GM06990 (cell line): ENCODE results near the gene ATP7A.
"Not testable (repeated sequence)": the region's sequence is repeated elsewhere in the genome, so short reads cannot be mapped to it uniquely, and the experiment has no call there.

Experiments
- DNase-seq: peaks from one replicate; pipeline ENCODE4 v3.0.0-alpha.2; 2011; ENCODE audit not compliant: insufficient read length; ENCODE audit errors: extremely low read depth
- H3K27me3 ChIP-seq: replicated peaks from 2 replicates; pipeline ENCODE4 v1.6.0; 2011; ENCODE audit warnings: low read length; ENCODE audit not compliant: control insufficient read depth, insufficient read depth
- H3K36me3 ChIP-seq: 2 replicates; pipeline ENCODE4 v1.5.1; 2011; ENCODE audit warnings: low read length; ENCODE audit not compliant: control insufficient read depth, insufficient read depth
- H3K4me3 ChIP-seq: replicated peaks from 2 replicates; pipeline ENCODE4 v1.5.1; 2011; ENCODE audit warnings: low read depth, mild to moderate bottlenecking, control low read depth, low read length
- TF ChIP-seq, protein P1 (sequence below): IDR thresholded peaks from 2 replicates; pipeline ENCODE4 v1.5.1; 2011; ENCODE audit warnings: low read length, control low read depth, mild to moderate bottlenecking, inconsistent platforms; ENCODE audit not compliant: insufficient read depth, poor library complexity, severe bottlenecking

ATP7A gene

DNA sequence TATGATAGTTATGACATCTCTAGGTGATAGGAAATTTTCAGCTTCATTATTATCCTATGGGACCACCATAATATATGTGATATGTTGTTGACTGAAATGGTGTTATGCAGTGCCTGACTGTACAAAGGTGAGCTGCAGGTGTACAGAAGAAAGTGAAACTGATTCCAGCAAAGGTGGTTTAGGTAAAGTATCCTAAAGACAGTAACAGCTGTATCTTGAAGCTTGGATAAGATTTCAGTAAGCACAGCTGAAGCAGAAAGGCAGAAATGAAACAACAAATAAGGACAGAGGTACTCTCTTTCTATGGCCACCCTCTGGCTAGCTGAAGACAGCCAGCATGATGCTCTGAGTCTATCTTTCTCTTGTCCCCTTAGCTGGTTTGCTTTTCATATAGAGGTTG is 163.6 kb downstream of the ATP7A start:
- DNase-seq, result no peak
- H3K4me3 ChIP-seq, result no peak overlapping the region
- no peaks in the 10 kb centered on the region for H3K27me3 ChIP-seq
- H3K36me3 ChIP-seq, result no peaks in the 10 kb centered on the region
- TF ChIP-seq, protein P1, sequence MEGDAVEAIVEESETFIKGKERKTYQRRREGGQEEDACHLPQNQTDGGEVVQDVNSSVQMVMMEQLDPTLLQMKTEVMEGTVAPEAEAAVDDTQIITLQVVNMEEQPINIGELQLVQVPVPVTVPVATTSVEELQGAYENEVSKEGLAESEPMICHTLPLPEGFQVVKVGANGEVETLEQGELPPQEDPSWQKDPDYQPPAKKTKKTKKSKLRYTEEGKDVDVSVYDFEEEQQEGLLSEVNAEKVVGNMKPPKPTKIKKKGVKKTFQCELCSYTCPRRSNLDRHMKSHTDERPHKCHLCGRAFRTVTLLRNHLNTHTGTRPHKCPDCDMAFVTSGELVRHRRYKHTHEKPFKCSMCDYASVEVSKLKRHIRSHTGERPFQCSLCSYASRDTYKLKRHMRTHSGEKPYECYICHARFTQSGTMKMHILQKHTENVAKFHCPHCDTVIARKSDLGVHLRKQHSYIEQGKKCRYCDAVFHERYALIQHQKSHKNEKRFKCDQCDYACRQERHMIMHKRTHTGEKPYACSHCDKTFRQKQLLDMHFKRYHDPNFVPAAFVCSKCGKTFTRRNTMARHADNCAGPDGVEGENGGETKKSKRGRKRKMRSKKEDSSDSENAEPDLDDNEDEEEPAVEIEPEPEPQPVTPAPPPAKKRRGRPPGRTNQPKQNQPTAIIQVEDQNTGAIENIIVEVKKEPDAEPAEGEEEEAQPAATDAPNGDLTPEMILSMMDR, result no peak

DNA sequence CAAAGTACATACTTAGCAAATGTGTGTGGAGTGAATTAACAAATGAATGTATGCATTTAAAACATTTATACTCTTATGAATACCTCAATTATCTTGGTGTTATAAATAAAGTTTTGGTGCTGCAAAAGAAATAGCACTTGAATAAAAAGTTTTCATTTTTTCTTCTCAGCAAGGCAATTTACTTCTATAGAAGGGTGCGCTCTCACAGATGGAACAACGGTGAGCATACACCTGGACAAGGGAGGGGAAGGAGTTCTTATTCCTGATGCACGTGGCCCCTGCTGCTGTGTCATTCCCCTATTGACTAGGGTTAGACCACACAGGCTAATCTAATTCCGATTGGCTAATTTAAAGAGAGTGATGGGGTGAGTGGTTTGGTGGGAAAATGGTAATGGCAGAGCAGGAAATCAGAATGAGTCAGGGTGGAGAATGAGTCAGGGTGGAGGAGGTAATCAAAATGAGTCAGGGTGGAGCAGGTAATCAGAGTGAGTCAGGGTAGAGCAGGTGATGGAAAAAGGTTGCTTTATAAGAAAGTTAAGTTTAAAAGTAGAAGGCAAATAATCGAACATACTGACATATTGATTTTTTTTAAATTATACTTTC is 165.4 kb downstream of the ATP7A start:
- Histone ChIP-seq H3K36me3 (no peaks in the 10 kb centered on the region), H3K4me3 (no peak overlapping the region), H3K27me3 (no peaks in the 10 kb centered on the region)
- TF ChIP-seq, protein P1, result no peak
- DNase-seq, result no peak

DNA sequence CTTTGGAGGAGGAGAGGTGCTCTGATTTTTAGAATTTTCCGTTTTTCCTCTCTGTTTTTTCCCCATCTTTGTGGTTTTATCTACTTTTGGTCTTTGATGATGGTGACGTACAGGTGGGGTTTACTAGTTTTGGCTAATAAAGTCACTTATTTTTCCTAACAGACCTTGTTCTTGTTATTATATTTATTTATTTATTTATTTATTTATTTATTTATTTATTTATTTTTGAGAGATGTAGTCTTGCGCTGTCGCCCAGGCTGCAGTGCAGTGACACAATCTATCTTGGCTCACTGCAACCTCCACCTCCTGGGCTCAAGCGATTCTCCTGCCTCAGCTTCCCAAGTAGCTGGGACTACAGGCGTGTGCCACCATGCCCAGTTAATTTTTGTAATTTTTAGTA is 170.9 kb downstream of the ATP7A start:
- not testable (repeated sequence) for H3K27me3 ChIP-seq, H3K4me3 ChIP-seq, H3K36me3 ChIP-seq, DNase-seq

DNA sequence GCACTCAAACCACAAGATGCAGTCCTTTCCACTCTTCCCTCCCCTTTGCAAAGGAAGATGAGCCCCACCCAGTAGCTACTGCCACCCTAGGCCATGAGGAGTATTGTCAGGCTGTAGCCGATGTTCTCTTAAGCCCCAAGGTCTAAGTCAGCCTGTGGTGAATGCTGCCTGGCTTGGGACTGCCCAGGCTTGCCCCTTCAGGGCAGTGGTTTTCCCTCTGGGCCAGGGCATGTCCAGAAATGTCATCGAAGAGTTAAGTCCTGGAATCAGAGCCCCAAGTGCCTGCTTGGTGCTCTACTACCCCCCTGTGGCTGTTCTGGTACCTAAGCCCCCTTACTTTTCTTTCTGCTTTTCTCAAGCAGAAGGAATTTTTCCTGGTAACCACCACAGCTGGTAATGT is 181.8 kb downstream of the ATP7A start:
- H3K36me3 ChIP-seq, result no peaks in the 10 kb centered on the region
- TF ChIP-seq, protein P1, result peak; percentile 64
- H3K4me3 ChIP-seq, result no peak overlapping the region
- no peaks in the 10 kb centered on the region for H3K27me3 ChIP-seq
- DNase-seq, result peak; percentile 46

- no peaks in the 10 kb centered on the region for H3K36me3 ChIP-seq
- TF ChIP-seq, protein P1, result no peak
- H3K4me3 ChIP-seq, result no peak overlapping the region
Measured at GRCh38 chrX:78098108-78098507, 187.6 kb downstream of the ATP7A start.

More at GRCh38 chrX:78098108-78098507, 187.6 kb downstream of the ATP7A start:
- no peaks in the 10 kb centered on the region for H3K27me3 ChIP-seq
- DNase-seq, result no peak
